Activated naive CD4-positive, alpha-beta T cell treated with anti-CD3 and anti-CD28 coated beads, Interleukin-2, amount 50 U/mL, for 72 hours (primary cell): ENCODE data around the gene GNL3. TPM values are rescaled to one million over a fixed set of nuclear protein-coding genes. Genes with fewer than 3 reads are reported as not detected.
"Not testable (repeated sequence)": the region's sequence is repeated elsewhere in the genome, so short reads cannot be mapped to it uniquely, and the experiment has no call there.

Experiments used
- ATAC-seq, 2 donors: fragments of 150-1000 bp; cut with Tn5 transposase; 2 replicates each; pipeline ENCODE4 v1.10.0; 2021; ENCODE audit warnings: mild to moderate bottlenecking in 2 of 2, moderate library complexity in 2 of 2
- DNase-seq, 2 donors: peaks; one replicate each; pipeline ENCODE4 v3.0.0; 2021 to 2022; ENCODE audit warnings: low spot score in 2 of 2
- H3K27ac Mint-ChIP-seq, 2 donors: one replicate each; pipeline ENCODE4 v1.8.0; 2022; ENCODE audit warnings: mild to moderate bottlenecking in 2 of 2, mixed read lengths in 2 of 2
- H3K36me3 Mint-ChIP-seq, 2 donors: one replicate each; pipeline ENCODE4 v1.8.0; 2022; ENCODE audit warnings: mixed read lengths in 2 of 2
- H3K9me3 Mint-ChIP-seq, 2 donors: one replicate each; pipeline ENCODE4 v1.8.0; 2022; ENCODE audit warnings: mixed read lengths in 2 of 2
- total RNA-seq, 2 donors: library from RNA; stranded (reverse); gene quantifications; one replicate each; pipeline ENCODE4 v1.2.3, GENCODE V29; 2022

GNL3 gene
- total RNA-seq, result 100 to 1,000 TPM; 171 to 217 TPM

- peak; percentile 73 to 77 for ATAC-seq
- peak; percentile 92 for DNase-seq
- H3K9me3 Mint-ChIP-seq, result no peaks in the 10 kb centered on the region
- peaks cover 56 to 65% of the 10 kb centered on the region in 2 donors for H3K36me3 Mint-ChIP-seq
- peak within 1 kb of the TSS; percentile 96 to 98 for H3K27ac Mint-ChIP-seq
Measured at GRCh38 chr3:52685709-52686691, at the start of gene GNL3, which contains the start of gene PBRM1. TSS of gene GNL3 (plus strand) at chr3:52686032. CDS start at chr3:52686093, 61 bp downstream. TSS of gene PBRM1 (minus strand) at chr3:52685913.

GRCh38 chr3:52636673-52637072, 49.2 kb upstream of the GNL3 start:
- H3K36me3 Mint-ChIP-seq, result peaks cover 7 to 12% of the 10 kb centered on the region in 2 donors
- DNase-seq (no peak), ATAC-seq (no peak)
- no peaks in the 10 kb centered on the region for H3K9me3 Mint-ChIP-seq
- H3K27ac Mint-ChIP-seq, result no peak overlapping the region

- Mint-ChIP-seq H3K27ac (no peak overlapping the region), H3K36me3 (peaks cover 13 to 22% of the 10 kb centered on the region in 2 donors), H3K9me3 (no peaks in the 10 kb centered on the region)
- DNase-seq (no peak), ATAC-seq (no peak)
Measured at GRCh38 chr3:52645549-52645948, 40.3 kb upstream of the GNL3 start.

GRCh38 chr3:52649461-52650210, 36.2 kb upstream of the GNL3 start:
- H3K9me3 Mint-ChIP-seq, result no peaks in the 10 kb centered on the region
- DNase-seq (no peak), ATAC-seq (no peak)
- H3K27ac Mint-ChIP-seq, result no peak overlapping the region
- H3K36me3 Mint-ChIP-seq, result peaks cover 13 to 19% of the 10 kb centered on the region in 2 donors

GRCh38 chr3:52650439-52650838, 35.4 kb upstream of the GNL3 start:
- DNase-seq (no peak), ATAC-seq (peak in 1 of 2 donors; percentile 20)
- no peaks in the 10 kb centered on the region for H3K9me3 Mint-ChIP-seq
- H3K36me3 Mint-ChIP-seq, result peaks cover 13 to 19% of the 10 kb centered on the region in 2 donors
- no peak overlapping the region for H3K27ac Mint-ChIP-seq

GRCh38 chr3:52651592-52651991, 34.2 kb upstream of the GNL3 start:
- Mint-ChIP-seq H3K27ac (no peak overlapping the region), H3K36me3 (peaks cover 19 to 25% of the 10 kb centered on the region in 2 donors), H3K9me3 (no peaks in the 10 kb centered on the region)
- no peak for DNase-seq
- ATAC-seq, result no peak

GRCh38 chr3:52655895-52656294, 29.9 kb upstream of the GNL3 start:
- DNase-seq (no peak), ATAC-seq (peak in 1 of 2 donors; percentile 52)
- Mint-ChIP-seq H3K9me3 (no peaks in the 10 kb centered on the region), H3K36me3 (peaks cover 7 to 15% of the 10 kb centered on the region in 2 donors), H3K27ac (peak overlapping the region in 1 of 2 donors; percentile 17)

GRCh38 chr3:52660046-52660445, 25.8 kb upstream of the GNL3 start:
- H3K27ac Mint-ChIP-seq, result no peak overlapping the region
- H3K36me3 Mint-ChIP-seq, result peaks cover 12 to 33% of the 10 kb centered on the region in 2 donors
- no peaks in the 10 kb centered on the region for H3K9me3 Mint-ChIP-seq
- ATAC-seq, result no peak
- DNase-seq, result no peak

- no peak for DNase-seq
Measured at GRCh38 chr3:52663098-52663497, 22.7 kb upstream of the GNL3 start.

GRCh38 chr3:52670621-52671521, 15.0 kb upstream of the GNL3 start:
- H3K27ac Mint-ChIP-seq, result peak overlapping the region; percentile 92 to 99
- ATAC-seq, result peak; percentile 93 to 94
- H3K36me3 Mint-ChIP-seq, result peaks cover 7 to 43% of the 10 kb centered on the region in 2 donors
- peak; percentile 54 to 64 for DNase-seq
- H3K9me3 Mint-ChIP-seq, result no peaks in the 10 kb centered on the region

More at GRCh38 chr3:52663098-52663497, 22.7 kb upstream of the GNL3 start:
- no peak for ATAC-seq
- Mint-ChIP-seq H3K36me3 (peaks cover 5 to 29% of the 10 kb centered on the region in 2 donors), H3K27ac (no peak overlapping the region), H3K9me3 (no peaks in the 10 kb centered on the region)

GRCh38 chr3:52671676-52672075, 14.2 kb upstream of the GNL3 start:
- ATAC-seq (no peak), DNase-seq (no peak)
- no peaks in the 10 kb centered on the region for H3K9me3 Mint-ChIP-seq
- H3K27ac Mint-ChIP-seq, result peak overlapping the region; percentile 92 to 99
- peaks cover 7 to 49% of the 10 kb centered on the region in 2 donors for H3K36me3 Mint-ChIP-seq

GRCh38 chr3:52676201-52676600, 9.6 kb upstream of the GNL3 start:
- peaks cover 20 to 60% of the 10 kb centered on the region in 2 donors for H3K36me3 Mint-ChIP-seq
- H3K9me3 Mint-ChIP-seq, DNase-seq, ATAC-seq, H3K27ac Mint-ChIP-seq: not testable (repeated sequence)

- Mint-ChIP-seq H3K9me3 (no peaks in the 10 kb centered on the region), H3K36me3 (peaks cover 20 to 51% of the 10 kb centered on the region in 2 donors), H3K27ac (peak overlapping the region; percentile 68 to 92)
- ATAC-seq (no peak), DNase-seq (no peak)
Measured at GRCh38 chr3:52678265-52679198, 7.3 kb upstream of the GNL3 start.

- no peak for ATAC-seq
- peak overlapping the region; percentile 68 to 92 for H3K27ac Mint-ChIP-seq
- H3K9me3 Mint-ChIP-seq, result no peaks in the 10 kb centered on the region
- H3K36me3 Mint-ChIP-seq, result peaks cover 20 to 51% of the 10 kb centered on the region in 2 donors
- DNase-seq, result no peak
Measured at GRCh38 chr3:52679199-52679538, 6.7 kb upstream of the GNL3 start.

GRCh38 chr3:52679811-52680210, 6.0 kb upstream of the GNL3 start:
- H3K36me3 Mint-ChIP-seq, result peaks cover 25 to 57% of the 10 kb centered on the region in 2 donors
- peak overlapping the region; percentile 68 to 92 for H3K27ac Mint-ChIP-seq
- DNase-seq (no peak), ATAC-seq (no peak)
- H3K9me3 Mint-ChIP-seq, result no peaks in the 10 kb centered on the region
